Keratinocyte (primary cell): ENCODE results near the gene FADS3. TPM values are rescaled to one million over a fixed set of nuclear protein-coding genes. Genes with fewer than 3 reads are reported as not detected.

Experiments used
- DNase-seq: peaks from one replicate; pipeline ENCODE4 v3.0.0-alpha.2; 2011; ENCODE audit warnings: low read depth, missing footprints, low spot score
- FAIRE-seq: peaks from 2 replicates; lab custom pipeline; 2011; peaks lifted over from hg19 to GRCh38; lab: Jason Lieb, UNC
- H2AFZ ChIP-seq: 2 replicates; pipeline ENCODE4 v1.6.0; 2012; ENCODE audit warnings: low read length, control low read depth, inconsistent platforms; ENCODE audit not compliant: control insufficient read depth
- H3K27ac ChIP-seq: 2 replicates; pipeline ENCODE4 v1.5.1; 2011; ENCODE audit warnings: low read length; ENCODE audit not compliant: control insufficient read depth, insufficient read depth
- H3K27me3 ChIP-seq: 3 replicates; pipeline ENCODE4 v1.6.0; 2011; ENCODE audit warnings: low read length; ENCODE audit not compliant: control insufficient read depth, insufficient read depth; ENCODE audit errors: extremely low read depth
- H3K36me3 ChIP-seq, 2 experiments: 2 replicates in 1 of 2; 3 replicates in 1 of 2; pipeline ENCODE4 v1.5.1; 2011; ENCODE audit warnings: low read length in 2 of 2, mild to moderate bottlenecking in 1 of 2; ENCODE audit not compliant: control insufficient read depth in 2 of 2, insufficient read depth in 2 of 2; ENCODE audit errors: extremely low read depth in 1 of 2
- H3K4me1 ChIP-seq: 3 replicates; pipeline ENCODE4 v1.5.1; 2011; ENCODE audit warnings: low read length; ENCODE audit not compliant: control insufficient read depth, insufficient read depth; ENCODE audit errors: extremely low read depth
- H3K4me2 ChIP-seq: 3 replicates; pipeline ENCODE4 v1.6.0; 2011; ENCODE audit warnings: low read depth, low read length; ENCODE audit not compliant: control insufficient read depth, insufficient read depth; ENCODE audit errors: extremely low read depth
- H3K4me3 ChIP-seq, 3 experiments: fragments of 200-600 bp in 1 of 3; sonication (generic) in 1 of 3; 2 replicates in 2 of 3; 3 replicates in 1 of 3; pipeline ENCODE4 v1.5.1; 2011 to 2016; ENCODE audit warnings: low read length in 3 of 3, mild to moderate bottlenecking in 3 of 3, control low read depth in 2 of 3, inconsistent platforms in 1 of 3, low read depth in 1 of 3, mixed read lengths in 1 of 3, mixed run types in 1 of 3, moderate library complexity in 1 of 3; ENCODE audit not compliant: control insufficient read depth in 2 of 3, insufficient read depth in 2 of 3; ENCODE audit errors: extremely low read depth in 1 of 3
- H3K79me2 ChIP-seq: 2 replicates; pipeline ENCODE4 v1.6.0; 2012; ENCODE audit warnings: low read length; ENCODE audit not compliant: control insufficient read depth, insufficient read depth
- H3K9ac ChIP-seq: 3 replicates; pipeline ENCODE4 v1.6.0; 2011; ENCODE audit warnings: low read length; ENCODE audit not compliant: control insufficient read depth, insufficient read depth; ENCODE audit errors: extremely low read depth
- H3K9me1 ChIP-seq: 3 replicates; pipeline ENCODE4 v1.6.0; 2011; ENCODE audit warnings: low read length; ENCODE audit not compliant: control insufficient read depth, insufficient read depth; ENCODE audit errors: extremely low read depth
- H3K9me3 ChIP-seq: 2 replicates; pipeline ENCODE4 v1.5.1; 2012; ENCODE audit warnings: low read depth, low read length; ENCODE audit not compliant: control insufficient read depth
- H4K20me1 ChIP-seq: 3 replicates; pipeline ENCODE4 v1.6.0; 2011; ENCODE audit warnings: low read length; ENCODE audit not compliant: control insufficient read depth, insufficient read depth; ENCODE audit errors: extremely low read depth
- EZH2 ChIP-seq: IDR thresholded peaks from one replicate; pipeline ENCODE4 v1.6.1; 2012; ENCODE audit warnings: inconsistent platforms, mild to moderate bottlenecking, low read length, moderate library complexity
- dilution Hi-C: fragments of 300-500 bp; cut with MboI; formaldehyde crosslinking; loops from one replicate; pipeline ENCODE4 v1.7.0; 2020; ENCODE audit warnings: low sequenced_read_pairs; ENCODE audit not compliant: extremely low pct_ligation_motif_present
- polyA plus RNA-seq, 5 experiments: library from polyadenylated mRNA; depleted of rRNA in 3 of 5; stranded (reverse) in 3 of 5; stranded (forward) in 1 of 5; unstranded in 1 of 5; fragments of >200 nt; gene quantifications; 1 replicate in 1 of 5; 2 replicates in 3 of 5; 3 replicates in 1 of 5; pipeline versions ENCODE4 v1.2.1 to v1.2.3, GENCODE V29; 2011 to 2012; ENCODE audit warnings: missing spikeins in 2 of 5, low read depth in 1 of 5, low replicate concordance in 1 of 5
- TF ChIP-seq, protein P1 (sequence below), 3 experiments: IDR thresholded peaks in 1 of 3; conservative IDR thresholded peaks in 1 of 3; optimal IDR thresholded peaks in 1 of 3; 2 replicates in 2 of 3; 3 replicates in 1 of 3; pipeline versions ENCODE3 to v1.5.1; 2011; ENCODE audit warnings: low read length in 3 of 3, mild to moderate bottlenecking in 3 of 3, moderate library complexity in 2 of 3, control low read depth in 1 of 3, inconsistent platforms in 1 of 3; ENCODE audit not compliant: insufficient read depth in 2 of 3; ENCODE audit errors: extremely low read depth in 1 of 3

The FADS3 gene
- polyA plus RNA-seq, 1 donor (not counting 4 experiments of a cell fraction or from before 2014, with no cell fraction given) = 33.9 TPM

DNA sequence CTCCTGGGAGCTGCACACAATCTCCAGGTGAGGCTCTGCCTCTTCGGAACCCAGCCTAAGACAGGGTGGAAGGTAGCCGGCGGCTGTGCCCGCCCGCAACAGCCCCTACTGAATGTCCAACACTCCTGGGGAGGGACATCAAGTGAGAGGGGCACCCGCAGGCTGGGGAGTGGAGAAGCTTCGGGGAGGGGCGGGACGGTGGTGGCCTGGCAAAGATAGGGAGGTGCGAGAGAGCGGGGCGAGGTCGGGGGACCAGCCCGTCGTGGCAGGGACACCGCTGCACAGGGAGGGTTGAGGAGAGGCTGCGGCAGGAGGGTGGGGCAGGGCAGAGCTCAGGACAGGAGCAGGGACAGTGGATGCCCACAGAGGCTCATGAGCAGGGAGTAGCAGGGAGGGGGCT lies 8.9 kb upstream of the FADS3 start:
- no peak overlapping the region for H2AFZ ChIP-seq
- no peaks in the 10 kb centered on the region for H3K9me3 ChIP-seq
- dilution Hi-C loops = loop anchor here (25.0 kb wide), 1 partner anchor 187 kb away; no protein-coding TSS in a partner anchor
- no peak for FAIRE-seq
- H3K4me1 ChIP-seq = no peaks in the 10 kb centered on the region
- H4K20me1 ChIP-seq = no peaks in the 10 kb centered on the region
- H3K4me3 ChIP-seq = no peak overlapping the region
- no peaks in the 10 kb centered on the region for H3K79me2 ChIP-seq
- no peak overlapping the region for H3K27ac ChIP-seq
- H3K4me2 ChIP-seq = no peak overlapping the region
- no peaks in the 10 kb centered on the region for H3K9me1 ChIP-seq
- no peak overlapping the region for H3K9ac ChIP-seq
- no peak for TF ChIP-seq EZH2
- TF ChIP-seq, protein P1, sequence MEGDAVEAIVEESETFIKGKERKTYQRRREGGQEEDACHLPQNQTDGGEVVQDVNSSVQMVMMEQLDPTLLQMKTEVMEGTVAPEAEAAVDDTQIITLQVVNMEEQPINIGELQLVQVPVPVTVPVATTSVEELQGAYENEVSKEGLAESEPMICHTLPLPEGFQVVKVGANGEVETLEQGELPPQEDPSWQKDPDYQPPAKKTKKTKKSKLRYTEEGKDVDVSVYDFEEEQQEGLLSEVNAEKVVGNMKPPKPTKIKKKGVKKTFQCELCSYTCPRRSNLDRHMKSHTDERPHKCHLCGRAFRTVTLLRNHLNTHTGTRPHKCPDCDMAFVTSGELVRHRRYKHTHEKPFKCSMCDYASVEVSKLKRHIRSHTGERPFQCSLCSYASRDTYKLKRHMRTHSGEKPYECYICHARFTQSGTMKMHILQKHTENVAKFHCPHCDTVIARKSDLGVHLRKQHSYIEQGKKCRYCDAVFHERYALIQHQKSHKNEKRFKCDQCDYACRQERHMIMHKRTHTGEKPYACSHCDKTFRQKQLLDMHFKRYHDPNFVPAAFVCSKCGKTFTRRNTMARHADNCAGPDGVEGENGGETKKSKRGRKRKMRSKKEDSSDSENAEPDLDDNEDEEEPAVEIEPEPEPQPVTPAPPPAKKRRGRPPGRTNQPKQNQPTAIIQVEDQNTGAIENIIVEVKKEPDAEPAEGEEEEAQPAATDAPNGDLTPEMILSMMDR (optimal IDR thresholded peaks at IDR 0.05 in 1 of 3, IDR thresholded peaks at IDR 0.05 in 1 of 3, conservative IDR thresholded peaks at IDR 0.05 in 1 of 3; ENCODE audit: extremely low read depth in 1 of 3, insufficient read depth in 2 of 3, low read length in 3 of 3) = no peak
- no peaks in the 10 kb centered on the region for H3K36me3 ChIP-seq
- H3K27me3 ChIP-seq = peaks cover 6% of the 10 kb centered on the region
- DNase-seq = no peak

DNA sequence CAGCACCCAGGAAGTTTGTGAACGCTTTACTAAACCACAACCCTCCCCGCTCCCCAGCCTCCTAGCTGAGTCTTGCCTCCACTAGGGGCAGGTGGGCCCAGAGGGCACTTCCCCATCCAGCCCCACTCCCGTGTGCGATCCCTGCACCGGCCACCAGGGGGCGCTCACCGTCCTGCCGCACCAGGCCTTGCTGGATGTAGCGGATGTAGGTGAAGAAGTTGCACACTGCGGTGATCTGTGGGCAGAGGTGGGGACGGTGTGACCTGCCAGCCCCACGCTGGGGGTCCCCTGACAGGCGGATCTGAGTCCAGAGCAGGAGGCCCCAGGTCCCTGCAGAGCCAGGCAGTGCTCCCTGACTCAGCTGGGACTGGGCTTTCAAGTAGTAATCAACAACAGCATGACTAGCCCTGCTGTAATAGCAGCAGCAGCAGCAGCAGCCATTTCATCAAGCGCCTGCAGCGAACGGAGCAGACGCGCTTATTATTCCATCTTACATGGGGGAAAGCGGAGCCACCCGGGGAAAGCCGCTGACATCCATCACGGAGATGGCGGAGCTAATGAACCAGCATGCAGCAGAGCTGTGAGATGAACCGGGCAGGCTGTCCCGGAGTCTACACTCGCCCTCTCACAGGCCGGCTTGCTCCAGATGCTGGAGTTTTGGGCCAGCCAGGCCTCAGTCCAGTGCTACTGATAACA lies 7.9 kb upstream of the FADS3 start:
- Histone ChIP-seq H3K9ac (no peak overlapping the region), H2AFZ (no peak overlapping the region), H3K4me2 (no peak overlapping the region), H3K79me2 (no peaks in the 10 kb centered on the region), H3K9me1 (no peaks in the 10 kb centered on the region), H3K27me3 (peaks cover 6% of the 10 kb centered on the region), H3K9me3 (no peaks in the 10 kb centered on the region), H3K36me3 (no peaks in the 10 kb centered on the region), H3K4me3 (no peak overlapping the region), H3K27ac (no peak overlapping the region), H4K20me1 (no peaks in the 10 kb centered on the region), H3K4me1 (no peaks in the 10 kb centered on the region)
- DNase-seq (no peak), FAIRE-seq (peak; percentile 67)
- dilution Hi-C loops = no loop called here
- TF ChIP-seq EZH2 = no peak
- TF ChIP-seq, protein P1 (optimal IDR thresholded peaks at IDR 0.05 in 1 of 3, IDR thresholded peaks at IDR 0.05 in 1 of 3, conservative IDR thresholded peaks at IDR 0.05 in 1 of 3; ENCODE audit: extremely low read depth in 1 of 3, insufficient read depth in 2 of 3, low read length in 3 of 3) = peak; percentile 98 to 99 (median 99)
